GM18909 (cell line): ENCODE data around the gene TPPP.
"Not testable (repeated sequence)": the region's sequence is repeated elsewhere in the genome, so short reads cannot be mapped to it uniquely, and the experiment has no call there.

Experiments
- ATAC-seq: cut with Tn5 transposase; IDR thresholded peaks from one replicate; pipeline ENCODE4 v1.9.1; 2021; ENCODE audit warnings: mild to moderate bottlenecking; ENCODE audit not compliant: unreplicated experiment, poor library complexity

TPPP gene

GRCh38 chr5:679166-679895 lies 13.8 kb downstream of the TPPP start:
- ATAC-seq = not testable (repeated sequence)

GRCh38 chr5:678521-678920 lies 14.6 kb downstream of the TPPP start:
- ATAC-seq = not testable (repeated sequence)

GRCh38 chr5:677131-678101 lies 15.7 kb downstream of the TPPP start:
- ATAC-seq = no peak

- ATAC-seq = no peak
These were observed 16.5 kb downstream of the TPPP start for GRCh38 chr5:676699-677076.

GRCh38 chr5:675871-676698 lies 17.1 kb downstream of the TPPP start:
- no peak for ATAC-seq

DNA sequence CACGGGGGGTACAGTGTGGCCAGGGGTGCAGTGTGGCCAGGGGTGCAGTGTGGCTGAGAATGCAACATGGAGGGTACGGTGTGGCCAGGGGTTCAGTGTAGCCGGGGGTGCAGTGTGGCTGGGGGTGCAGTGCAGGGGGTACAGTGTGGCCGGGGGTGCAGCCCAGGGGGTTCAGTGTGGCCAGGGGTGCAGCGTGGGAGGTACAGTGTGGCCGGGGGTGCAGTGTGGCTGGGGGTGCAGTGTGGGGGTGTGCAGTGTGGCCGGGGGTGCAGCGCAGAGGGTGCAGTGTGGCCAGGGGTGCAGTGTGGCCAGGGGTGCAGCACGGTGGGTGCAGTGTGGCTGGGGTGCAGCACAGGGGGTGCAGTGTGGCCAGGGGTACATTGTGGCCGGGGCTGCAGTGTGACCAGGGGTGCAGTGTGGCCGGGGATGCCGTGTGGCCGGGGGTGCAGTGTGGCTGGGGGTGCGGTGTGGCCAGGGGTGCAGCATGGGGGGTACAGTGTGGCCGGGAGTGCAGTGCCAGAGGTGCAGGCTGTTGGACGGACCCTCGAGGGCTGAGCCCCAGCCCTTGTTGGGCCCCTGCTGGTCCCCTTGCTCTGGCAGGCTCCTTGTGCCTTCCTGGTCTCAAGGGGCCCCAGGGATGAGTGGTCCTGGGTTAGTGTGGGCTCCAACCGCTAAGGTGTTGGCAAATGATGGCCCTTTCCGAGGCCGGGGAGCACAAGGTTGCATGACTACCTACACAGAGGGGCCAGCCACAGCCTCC lies 17.9 kb downstream of the TPPP start:
- no peak for ATAC-seq

- no peak for ATAC-seq
These were observed 18.5 kb downstream of the TPPP start for GRCh38 chr5:674630-675011.

- no peak for ATAC-seq
These were observed 19.1 kb downstream of the TPPP start for GRCh38 chr5:673831-674629.

DNA sequence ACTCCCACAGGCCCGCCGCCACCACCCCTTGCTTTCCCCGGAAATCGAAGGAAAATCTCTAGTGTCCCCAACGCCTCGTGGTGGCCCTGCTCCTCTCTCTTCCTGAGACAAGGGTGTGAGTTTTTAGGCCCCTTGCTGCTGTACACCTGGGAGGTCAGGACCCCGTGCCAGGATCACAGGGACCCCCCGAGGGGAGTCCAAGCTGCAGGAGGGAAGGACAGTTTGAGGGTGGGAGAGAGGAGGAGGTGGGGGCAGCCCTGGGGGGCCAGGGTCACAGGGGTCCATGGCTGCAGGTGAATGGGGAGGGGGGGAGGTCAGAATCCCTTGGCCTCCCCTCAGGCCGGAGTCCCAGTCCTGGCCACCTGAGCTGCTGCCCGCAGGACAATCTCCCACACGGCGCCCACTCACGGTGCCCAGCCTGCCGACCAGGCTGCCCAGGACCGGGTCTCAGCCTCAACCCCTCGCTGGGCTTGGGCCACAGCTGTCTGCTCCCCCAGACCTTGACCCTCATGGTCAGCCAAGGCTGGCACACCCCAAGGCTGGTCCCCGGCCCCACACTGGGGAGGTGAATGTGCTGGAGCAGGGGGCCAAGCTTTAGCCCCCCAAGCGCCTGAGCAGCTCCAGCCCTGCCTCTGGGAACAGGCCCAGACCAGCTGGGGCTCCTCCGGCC lies 19.9 kb downstream of the TPPP start:
- ATAC-seq = no peak

DNA sequence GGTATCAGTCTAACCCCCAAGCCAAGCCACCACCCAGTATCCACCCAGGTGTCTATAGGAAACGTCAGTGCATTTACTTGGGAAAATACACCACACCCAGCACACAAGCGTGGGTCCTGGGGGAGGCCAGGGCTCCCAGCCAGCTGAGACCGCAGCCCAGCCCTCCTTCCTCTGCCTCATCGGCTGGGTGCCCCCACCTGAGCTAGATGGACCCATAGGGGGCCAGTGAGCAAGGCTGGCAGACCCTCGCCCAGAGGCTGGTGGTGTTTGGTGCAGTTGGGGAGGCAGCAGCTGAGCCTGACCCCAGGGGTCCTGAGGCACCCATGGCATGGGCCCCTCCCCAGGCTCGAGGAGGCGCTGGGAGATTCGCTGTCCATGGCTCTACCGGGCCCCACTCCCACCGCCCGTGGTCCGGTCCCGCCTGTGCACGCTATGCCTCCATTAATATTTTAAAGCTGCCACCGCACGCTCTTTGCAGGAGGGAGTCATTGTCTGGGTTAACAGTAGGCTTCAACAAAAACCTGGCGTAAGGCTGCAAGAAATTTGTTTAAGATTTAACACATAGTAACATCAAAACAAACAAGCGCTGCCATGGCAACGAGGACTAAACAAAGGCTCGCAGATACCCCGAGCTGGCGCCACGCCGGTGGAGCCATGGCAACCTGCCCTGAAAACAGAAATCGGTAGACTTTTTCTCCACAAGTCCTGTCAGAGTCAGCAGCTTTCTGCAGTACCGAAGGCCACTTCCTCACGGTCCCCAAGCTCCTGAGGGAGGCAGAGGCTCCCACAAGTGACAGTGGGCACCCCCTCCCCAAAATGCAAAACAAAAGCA lies 20.6 kb downstream of the TPPP start:
- no peak for ATAC-seq

DNA sequence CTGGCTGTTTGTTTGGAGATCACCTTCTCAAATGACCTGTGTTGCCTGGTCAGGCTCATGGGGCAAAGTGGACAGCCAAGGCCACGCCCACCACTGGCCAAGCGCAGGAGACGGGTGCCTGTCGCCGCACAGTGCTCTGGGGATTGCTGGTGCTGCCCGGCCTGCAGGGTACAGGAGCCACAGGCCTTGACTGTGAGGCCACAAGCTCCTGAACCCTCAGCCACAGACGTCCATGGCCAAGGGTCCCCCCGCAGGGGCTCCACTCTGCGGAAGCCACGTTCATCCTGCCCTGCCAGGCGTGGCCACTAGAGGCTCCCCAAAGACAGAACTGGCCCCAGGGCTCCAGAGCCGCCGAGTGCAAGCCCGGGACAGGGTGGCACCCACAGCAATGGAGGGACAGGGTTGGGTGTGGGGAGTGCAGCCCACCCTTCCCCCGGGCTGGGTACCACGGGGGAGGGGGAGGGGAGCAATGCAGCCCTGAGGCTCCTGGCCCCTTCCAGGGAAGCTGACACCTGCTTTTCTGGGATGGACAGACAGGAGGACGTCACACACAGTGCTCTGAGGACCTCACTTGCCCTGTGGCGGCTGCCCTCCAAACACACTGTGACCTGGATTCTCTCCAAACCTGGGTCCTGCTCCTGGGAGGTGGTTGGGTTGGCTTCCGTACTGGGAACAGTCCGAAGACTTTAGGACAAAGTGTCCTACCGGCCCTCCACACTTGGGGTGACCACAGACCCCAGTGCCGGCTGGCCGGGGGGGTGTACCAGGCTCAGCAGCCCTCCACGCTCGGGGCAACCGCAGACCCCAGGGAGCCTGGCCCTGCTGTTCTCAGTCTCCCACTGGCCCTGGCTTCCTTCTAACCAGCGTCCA lies 21.5 kb downstream of the TPPP start:
- ATAC-seq = no peak

GRCh38 chr5:670396-671270 lies 22.5 kb downstream of the TPPP start:
- ATAC-seq = no peak

DNA sequence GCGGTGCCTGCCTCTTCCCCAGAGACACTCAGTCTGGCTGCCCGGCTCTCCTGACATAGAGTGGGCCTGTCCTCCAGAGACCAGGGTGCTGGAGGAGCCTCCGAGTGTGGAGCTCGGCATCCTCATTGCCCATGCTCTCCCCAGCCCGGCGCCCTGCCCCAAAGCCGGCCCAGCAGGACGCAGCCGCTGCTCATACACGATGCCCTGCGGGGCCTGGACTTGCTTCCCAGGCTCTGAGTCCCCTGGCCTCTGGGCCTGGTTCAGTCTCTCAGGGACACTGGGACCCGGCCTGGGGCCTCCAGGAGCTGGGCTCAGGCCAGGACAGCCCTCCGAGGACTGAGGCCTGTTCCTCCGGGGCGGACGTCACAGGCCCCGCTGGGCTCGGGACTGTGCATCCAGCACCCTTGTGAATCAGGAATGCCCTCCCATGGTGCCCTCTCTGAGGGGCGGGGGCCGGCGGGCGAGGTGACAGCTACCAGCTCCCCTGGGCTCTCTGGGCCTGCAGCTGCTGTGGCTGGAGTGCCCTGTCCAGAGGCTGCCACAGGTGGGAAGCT lies 23.2 kb downstream of the TPPP start:
- ATAC-seq = no peak

DNA sequence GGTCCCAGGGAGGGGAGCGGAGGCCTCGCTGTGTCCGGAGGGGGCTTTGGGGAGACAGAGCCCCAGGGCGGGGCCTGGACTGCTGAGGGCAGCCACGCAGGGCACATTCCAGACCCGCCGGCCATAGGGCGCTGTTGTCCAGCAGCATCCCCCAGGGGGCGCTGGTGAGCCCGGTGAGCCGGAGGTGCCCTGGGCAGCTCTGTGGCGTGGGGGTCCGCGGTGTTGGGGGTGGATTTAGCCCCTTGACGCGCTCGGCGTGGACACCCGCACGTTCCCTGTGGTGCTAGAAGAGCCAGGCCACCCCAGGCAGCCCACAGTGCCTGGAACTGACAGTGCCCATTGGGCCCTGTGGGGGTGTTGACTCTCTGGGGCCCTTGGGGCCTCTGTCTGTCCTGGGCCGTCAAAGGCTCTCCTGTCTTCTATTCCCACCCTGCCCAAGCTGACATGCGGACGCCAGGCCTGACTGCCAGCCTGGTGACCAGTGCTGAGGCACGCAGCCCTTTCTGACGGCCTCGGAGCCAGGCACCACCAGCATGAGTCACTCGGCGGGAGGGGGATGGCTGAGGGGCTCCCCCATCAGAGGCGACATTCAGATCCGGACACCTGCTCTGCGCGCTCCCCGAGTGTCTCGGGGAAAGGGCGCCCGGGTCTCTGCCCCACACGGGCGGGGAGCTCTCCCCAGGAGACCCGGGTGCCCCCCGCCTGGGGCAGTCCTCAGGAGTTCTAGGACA lies 23.9 kb downstream of the TPPP start:
- ATAC-seq = no peak
